SJCRH30 (cell line): ENCODE measurements around the gene ATAD3B. TPM values are rescaled to one million over a fixed set of nuclear protein-coding genes. Genes with fewer than 3 reads are reported as not detected.
"Not testable (repeated sequence)": the region's sequence is repeated elsewhere in the genome, so short reads cannot be mapped to it uniquely, and the experiment has no call there.

ENCODE experiments used
- DNase-seq, 2 experiments: peaks; one replicate each; pipeline ENCODE4 v3.0.0-alpha.2; 2015 to 2020
- H3K27ac ChIP-seq: fragments of 250-450 bp; sonication (Bioruptor Pico); 2 replicates; pipeline ENCODE4 v1.5.1; 2020; ENCODE audit warnings: mild to moderate bottlenecking, moderate library complexity
- H3K27me3 ChIP-seq: fragments of 250-450 bp; sonication (Bioruptor Pico); 2 replicates; pipeline ENCODE4 v1.5.1; 2020; ENCODE audit warnings: mild to moderate bottlenecking, moderate library complexity
- H3K36me3 ChIP-seq: fragments of 250-450 bp; sonication (Bioruptor Pico); 2 replicates; pipeline ENCODE4 v1.5.1; 2020; ENCODE audit warnings: mild to moderate bottlenecking, moderate library complexity
- H3K4me1 ChIP-seq: fragments of 250-450 bp; sonication (Bioruptor Pico); 2 replicates; pipeline ENCODE4 v1.5.1; 2020; ENCODE audit warnings: mild to moderate bottlenecking, moderate library complexity
- H3K4me3 ChIP-seq: fragments of 250-450 bp; sonication (Bioruptor Pico); 2 replicates; pipeline ENCODE4 v1.5.1; 2020; ENCODE audit warnings: mild to moderate bottlenecking, moderate library complexity
- H3K9me3 ChIP-seq: fragments of 250-450 bp; sonication (Bioruptor Pico); replicated peaks from 2 replicates; pipeline ENCODE4 v1.5.1; 2020; ENCODE audit warnings: mild to moderate bottlenecking, moderate library complexity
- total RNA-seq: library from RNA; depleted of rRNA; stranded (reverse); fragments of >200 nt; shearing (Covaris generic); gene quantifications from 2 replicates; pipeline ENCODE4 v1.2.3, GENCODE V29; 2014

ATAD3B gene
- total RNA-seq, 1 experiment from 2014 or later, result 55.5 TPM

DNA sequence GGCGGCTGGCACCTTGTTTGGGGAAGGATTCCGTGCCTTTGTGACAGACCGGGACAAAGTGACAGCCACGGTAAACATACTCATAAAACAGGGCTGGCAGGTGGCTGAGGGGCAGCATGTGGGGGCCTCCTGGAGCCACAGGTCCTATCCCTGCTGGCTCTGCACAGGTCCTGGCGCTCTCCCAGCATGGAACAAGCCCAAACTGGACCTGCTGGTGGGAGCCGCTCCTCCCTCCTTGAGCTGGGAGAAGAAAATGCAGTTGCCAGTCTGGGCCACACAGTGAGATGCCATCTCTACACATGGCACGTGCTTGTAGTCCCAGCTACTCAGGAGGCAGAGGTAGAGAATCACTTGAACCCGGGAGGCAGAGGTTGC, 19.2 kb upstream of the ATAD3B start:
- not testable (repeated sequence) for H3K4me3 ChIP-seq, H3K4me1 ChIP-seq, H3K9me3 ChIP-seq, H3K27ac ChIP-seq, DNase-seq, H3K36me3 ChIP-seq
- H3K27me3 ChIP-seq, result peaks cover 35% of the 10 kb centered on the region; the same call in 1 of the 2 replicates

DNA sequence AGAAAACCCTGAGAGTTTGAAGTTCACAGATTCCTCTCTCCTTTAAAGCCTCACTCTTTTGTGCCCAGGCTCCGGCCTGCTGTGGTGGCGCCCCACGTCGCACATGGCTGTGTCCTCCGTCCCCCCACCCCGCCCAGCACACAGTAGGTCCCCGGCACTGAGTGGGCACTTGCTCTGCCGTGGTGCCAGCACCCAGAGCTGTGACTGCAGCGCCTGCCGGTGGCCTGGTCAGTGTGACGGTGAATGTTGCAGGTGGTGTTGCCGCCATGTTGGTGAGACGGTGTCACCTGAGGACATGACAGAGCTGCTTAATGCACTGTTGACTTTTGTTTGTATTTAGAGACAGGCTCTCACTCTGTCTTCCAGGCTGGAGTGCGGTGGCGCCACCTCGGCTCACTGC, 18.7 kb upstream of the ATAD3B start:
- DNase-seq, result no peak
- Histone ChIP-seq H3K4me3 (no peak overlapping the region), H3K36me3 (no peaks in the 10 kb centered on the region), H3K4me1 (no peaks in the 10 kb centered on the region), H3K27me3 (peaks cover 39% of the 10 kb centered on the region), H3K27ac (no peak overlapping the region), H3K9me3 (no peaks in the 10 kb centered on the region; the same call in 1 of the 2 replicates)

DNA sequence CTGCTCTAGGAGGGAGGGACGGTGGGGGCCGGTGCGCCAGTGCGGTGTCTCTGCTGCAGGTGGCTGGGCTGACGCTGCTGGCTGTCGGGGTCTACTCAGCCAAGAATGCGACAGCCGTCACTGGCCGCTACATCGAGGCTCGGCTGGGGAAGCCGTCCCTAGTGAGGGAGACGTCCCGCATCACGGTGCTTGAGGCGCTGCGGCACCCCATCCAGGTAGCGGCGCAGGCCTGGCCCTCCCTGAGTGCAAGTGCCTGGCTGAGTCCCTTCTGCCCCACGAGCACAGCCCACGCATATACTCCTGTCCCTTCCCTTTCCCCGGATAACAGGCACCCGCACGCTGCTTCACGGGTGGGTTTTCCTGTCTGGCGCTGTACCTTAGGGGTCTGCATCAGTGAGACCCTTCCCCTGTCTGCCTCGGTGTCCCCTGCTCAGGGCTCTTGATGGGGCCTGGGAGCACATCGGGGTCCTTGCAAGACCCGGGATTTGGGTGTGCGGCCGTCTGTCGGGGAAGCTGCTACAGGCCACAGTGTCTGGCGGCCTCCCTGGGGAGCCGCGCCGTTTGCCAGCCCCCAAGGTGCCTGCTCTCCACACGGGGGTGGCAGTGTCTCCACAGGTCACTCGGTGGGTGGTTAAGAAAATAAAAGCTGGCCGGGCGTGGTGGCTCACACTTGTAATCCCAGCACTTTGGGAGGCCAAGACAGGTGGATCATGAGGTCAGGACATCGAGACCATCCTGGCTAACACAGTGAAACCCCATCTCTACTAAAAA, 17.1 kb upstream of the ATAD3B start:
- not testable (repeated sequence) for H3K27ac ChIP-seq, H3K4me3 ChIP-seq
- peaks cover 30% of the 10 kb centered on the region for H3K27me3 ChIP-seq

DNA sequence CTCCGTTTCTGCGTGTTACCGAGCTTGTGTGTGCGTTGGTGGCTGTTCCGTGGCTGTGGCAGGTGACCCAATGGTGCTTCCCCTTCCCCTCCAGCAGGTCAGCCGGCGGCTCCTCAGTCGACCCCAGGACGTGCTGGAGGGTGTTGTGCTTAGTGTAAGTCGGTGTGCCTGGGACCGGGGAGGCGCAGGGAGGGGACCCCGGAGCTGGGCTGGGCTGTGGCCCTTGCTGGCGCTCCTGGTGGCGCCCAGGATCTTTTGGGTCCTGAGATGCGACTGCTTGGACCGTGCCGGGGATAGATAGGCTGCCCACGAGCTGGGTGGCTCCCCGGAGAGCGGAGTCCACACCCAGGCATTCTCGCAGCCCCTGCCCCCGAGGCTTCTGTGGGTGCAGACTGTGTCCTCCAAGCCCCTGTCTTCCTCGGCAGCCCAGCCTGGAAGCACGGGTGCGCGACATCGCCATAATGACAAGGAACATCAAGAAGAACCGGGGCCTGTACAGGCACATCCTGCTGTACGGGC, 16.1 kb upstream of the ATAD3B start:
- Histone ChIP-seq H3K36me3 (no peaks in the 10 kb centered on the region), H3K4me3 (no peak overlapping the region), H3K4me1 (no peaks in the 10 kb centered on the region)

More for the DNA sequence above, 17.1 kb upstream of the ATAD3B start:
- DNase-seq, H3K4me1 ChIP-seq, H3K36me3 ChIP-seq, H3K9me3 ChIP-seq: not testable (repeated sequence)

DNA sequence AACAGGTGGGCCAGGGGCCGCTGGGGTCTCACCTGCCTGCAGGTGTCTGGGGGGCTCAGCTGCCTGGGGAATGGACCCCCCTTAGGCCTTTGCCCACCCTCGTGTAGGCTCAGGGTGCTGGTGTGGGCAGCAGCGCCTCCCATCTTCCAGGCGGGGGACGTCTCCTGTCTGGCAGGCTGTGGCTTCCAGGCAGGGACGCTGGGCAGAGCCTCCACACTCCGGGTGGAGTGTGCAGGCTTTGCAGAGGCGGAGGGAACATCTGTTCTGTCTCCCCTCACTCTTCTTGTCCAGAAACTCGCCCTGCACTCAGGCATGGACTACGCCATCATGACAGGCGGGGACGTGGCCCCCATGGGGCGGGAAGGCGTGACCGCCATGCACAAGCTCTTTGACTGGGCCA, 15.6 kb upstream of the ATAD3B start:
- peaks cover 31% of the 10 kb centered on the region for H3K27me3 ChIP-seq
- H3K4me3 ChIP-seq, DNase-seq, H3K9me3 ChIP-seq, H3K27ac ChIP-seq, H3K36me3 ChIP-seq, H3K4me1 ChIP-seq: not testable (repeated sequence)

More for the DNA sequence above, 16.1 kb upstream of the ATAD3B start:
- no peaks in the 10 kb centered on the region for H3K9me3 ChIP-seq
- H3K27me3 ChIP-seq, result peaks cover 28% of the 10 kb centered on the region
- no peak for DNase-seq
- no peak overlapping the region for H3K27ac ChIP-seq

DNA sequence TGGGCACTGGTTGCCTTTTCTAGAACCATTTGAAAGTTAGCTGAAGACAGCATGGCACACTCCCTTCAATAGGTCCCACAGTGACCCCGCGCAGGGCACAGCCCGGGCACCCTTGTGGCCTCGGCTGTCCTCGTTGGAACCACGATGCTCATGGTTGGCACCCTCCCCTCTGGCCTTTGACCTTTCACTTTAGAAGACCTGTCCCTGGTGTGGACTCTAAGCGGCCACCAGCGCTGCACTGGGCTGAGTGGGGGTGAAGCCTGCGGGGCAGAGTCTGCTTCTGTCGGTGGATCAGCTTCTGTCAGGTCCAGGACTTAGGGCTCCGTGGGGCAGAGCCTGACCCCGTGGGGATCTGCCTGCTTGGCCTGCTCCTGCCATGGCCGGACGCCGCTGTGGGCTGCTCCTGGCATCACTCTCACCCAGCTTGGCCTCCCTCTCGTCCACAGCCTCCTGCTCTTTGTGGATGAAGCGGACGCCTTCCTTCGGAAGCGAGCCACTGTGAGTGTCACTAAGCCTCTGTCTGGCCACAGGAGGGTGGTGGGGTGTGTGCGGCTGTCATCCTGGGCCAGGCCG, 14.8 kb upstream of the ATAD3B start:
- not testable (repeated sequence) for H3K36me3 ChIP-seq

DNA sequence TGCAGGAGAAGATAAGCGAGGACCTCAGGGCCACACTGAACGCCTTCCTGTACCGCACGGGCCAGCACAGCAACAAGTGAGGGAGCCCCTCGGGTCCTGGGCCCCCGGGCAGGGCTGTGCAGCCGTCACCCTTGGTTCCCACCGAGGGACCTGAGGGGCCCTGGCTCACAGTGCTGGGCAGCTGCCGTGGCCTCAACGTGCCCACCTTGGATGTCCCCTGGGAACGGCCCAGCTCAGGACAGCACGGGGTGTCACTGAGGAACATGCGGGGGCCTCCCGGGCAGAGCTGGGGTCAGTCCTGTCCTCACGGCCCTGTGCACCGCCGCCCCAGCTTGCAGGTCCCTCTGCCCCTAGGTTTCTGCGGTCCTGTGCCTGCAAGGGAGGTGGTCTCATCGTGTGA, 12.4 kb upstream of the ATAD3B start:
- not testable (repeated sequence) for H3K36me3 ChIP-seq, DNase-seq, H3K27ac ChIP-seq, H3K9me3 ChIP-seq, H3K4me3 ChIP-seq
- H3K27me3 ChIP-seq, result peaks cover 41% of the 10 kb centered on the region
- H3K4me1 ChIP-seq, result peaks cover 19% of the 10 kb centered on the region

More for the DNA sequence above, 14.8 kb upstream of the ATAD3B start:
- H3K27ac ChIP-seq, H3K4me1 ChIP-seq, H3K4me3 ChIP-seq, H3K9me3 ChIP-seq, DNase-seq: not testable (repeated sequence)
- H3K27me3 ChIP-seq, result peaks cover 32% of the 10 kb centered on the region

DNA sequence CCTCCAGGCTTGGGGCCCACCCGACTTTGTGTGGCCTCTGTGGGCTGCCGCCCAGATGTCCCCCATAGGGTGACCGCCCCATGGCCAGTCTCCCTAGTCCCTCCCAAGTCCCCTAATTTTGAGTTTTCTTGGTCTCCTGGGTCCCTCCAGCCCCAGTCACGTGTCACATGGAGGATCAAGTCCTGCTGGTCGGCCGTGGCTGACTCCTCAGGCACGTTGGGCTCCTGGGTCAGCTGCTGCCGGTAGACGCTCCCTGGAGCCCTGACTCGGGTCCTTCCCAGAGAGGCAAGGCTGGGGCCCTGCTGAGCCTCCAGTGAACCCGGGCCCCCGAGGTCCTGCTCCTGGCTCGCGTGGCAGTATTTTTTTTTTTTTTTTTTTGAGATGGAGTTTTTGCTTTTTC, 11.9 kb upstream of the ATAD3B start:
- Histone ChIP-seq H3K4me1 (peaks cover 19% of the 10 kb centered on the region), H3K27me3 (peaks cover 39% of the 10 kb centered on the region)
- H3K9me3 ChIP-seq, DNase-seq, H3K4me3 ChIP-seq, H3K27ac ChIP-seq, H3K36me3 ChIP-seq: not testable (repeated sequence)

DNA sequence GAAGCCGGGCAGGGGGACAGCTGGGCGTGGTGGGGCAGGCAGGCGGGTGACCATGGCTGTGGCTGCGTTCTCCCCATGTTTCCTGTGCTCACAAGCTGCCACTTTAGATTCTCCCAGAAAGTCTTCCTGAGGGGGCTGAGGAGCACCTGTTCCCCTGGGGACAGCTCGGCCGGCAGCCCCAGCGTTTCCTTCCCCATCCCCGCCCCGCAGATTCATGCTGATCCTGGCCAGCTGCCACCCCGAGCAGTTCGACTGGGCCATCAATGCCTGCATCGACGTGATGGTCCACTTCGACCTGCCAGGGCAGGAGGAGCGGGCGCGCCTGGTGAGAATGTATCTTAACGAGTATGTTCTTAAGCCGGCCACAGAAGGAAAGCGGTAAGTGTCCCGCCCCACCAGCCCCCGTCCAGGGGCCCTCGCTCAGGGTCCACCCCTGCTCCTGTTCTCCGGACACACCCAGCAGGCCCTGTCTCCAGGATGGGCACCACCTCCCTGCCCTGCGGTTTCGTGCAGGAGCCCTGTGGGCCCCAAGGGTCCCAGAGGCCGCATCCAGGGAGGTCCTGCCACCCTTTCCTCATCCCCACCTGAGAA, 10.9 kb upstream of the ATAD3B start:
- H3K4me1 ChIP-seq, result peaks cover 19% of the 10 kb centered on the region
- peaks cover 39% of the 10 kb centered on the region for H3K27me3 ChIP-seq
- H3K4me3 ChIP-seq, result no peak overlapping the region
- H3K36me3 ChIP-seq, result no peaks in the 10 kb centered on the region
- 0 out of 2 replicates have a peak, but pooled peaks cover under 1% of the 10 kb centered on the region for H3K9me3 ChIP-seq
- DNase-seq, result peak; percentile 33 to 50
- no peak overlapping the region for H3K27ac ChIP-seq

DNA sequence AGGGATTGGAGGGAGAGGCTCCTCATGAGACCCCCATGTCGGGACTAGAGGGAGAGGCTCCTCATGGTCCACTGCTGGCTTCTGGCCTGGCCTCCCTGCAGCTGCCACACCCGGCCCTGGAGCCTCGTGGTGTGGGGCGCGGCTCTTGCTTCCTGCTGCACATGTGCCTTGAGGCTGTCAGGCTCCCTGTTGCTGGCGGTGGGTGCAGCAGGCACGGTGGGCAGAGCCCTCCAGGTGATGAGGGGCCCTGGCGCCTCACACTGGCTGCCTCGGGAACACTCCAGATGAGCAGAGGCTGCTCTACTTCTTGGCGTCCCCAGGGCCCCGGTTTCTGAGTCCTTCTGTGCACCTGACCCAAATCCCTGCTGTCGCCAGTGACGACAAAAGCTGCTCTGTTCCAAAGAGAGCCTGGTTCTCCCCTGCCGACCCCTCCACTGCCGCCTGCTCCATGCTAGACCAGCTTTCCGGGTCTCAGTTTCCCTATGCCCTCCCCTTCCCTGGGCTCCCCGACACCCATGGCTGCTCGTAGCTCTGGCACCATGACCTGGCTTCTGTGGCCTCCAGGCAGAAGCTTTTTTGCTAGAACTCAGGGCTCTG, 9.7 kb upstream of the ATAD3B start:
- H3K9me3 ChIP-seq, result 0 out of 2 replicates have a peak, but pooled peaks cover 6% of the 10 kb centered on the region
- peaks cover 37% of the 10 kb centered on the region for H3K27me3 ChIP-seq
- no peak overlapping the region for H3K4me3 ChIP-seq
- peaks cover 2% of the 10 kb centered on the region; the same call in 1 of the 2 replicates for H3K36me3 ChIP-seq
- DNase-seq, result peak; percentile 48
- no peak overlapping the region for H3K27ac ChIP-seq
- peaks cover 19% of the 10 kb centered on the region for H3K4me1 ChIP-seq

DNA sequence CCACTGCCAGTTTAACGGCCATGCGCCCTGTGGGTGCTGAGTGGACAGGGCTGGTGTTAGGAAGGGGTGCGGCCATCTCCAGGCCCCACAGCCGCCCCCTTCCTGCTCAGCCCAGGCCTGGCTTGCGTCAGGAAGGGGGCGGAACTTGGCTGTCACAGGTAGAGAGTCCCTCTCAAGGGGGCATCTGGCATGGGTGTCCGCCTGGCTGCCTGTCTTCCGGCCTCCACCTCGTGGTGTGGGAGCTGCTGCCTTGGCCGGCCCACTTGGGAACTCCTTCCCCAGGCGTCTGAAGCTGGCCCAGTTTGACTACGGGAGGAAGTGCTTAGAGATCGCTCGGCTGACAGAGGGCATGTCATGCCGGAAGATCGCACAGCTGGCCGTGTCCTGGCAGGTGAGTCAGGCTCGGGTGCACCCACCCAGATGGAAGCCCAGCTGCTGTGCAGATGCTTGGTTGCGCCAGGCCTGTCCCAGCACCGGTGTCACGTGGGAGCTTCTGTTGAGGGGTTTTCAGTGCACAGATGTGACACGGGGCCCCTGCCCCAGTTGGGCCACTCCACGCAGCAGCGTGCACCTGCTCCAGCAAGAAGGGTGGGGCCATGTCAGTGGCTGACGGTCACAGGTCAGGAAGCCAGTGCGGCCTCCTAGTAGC, 9.1 kb upstream of the ATAD3B start:
- peak; percentile 43 to 50 for DNase-seq
- H3K4me1 ChIP-seq, result peaks cover 19% of the 10 kb centered on the region
- 0 out of 2 replicates have a peak, but pooled peaks cover 6% of the 10 kb centered on the region for H3K9me3 ChIP-seq
- H3K36me3 ChIP-seq, result peaks cover 2% of the 10 kb centered on the region; the same call in 1 of the 2 replicates
- H3K27ac ChIP-seq, result no peak overlapping the region
- peaks cover 33% of the 10 kb centered on the region for H3K27me3 ChIP-seq
- H3K4me3 ChIP-seq, result peak overlapping the region; percentile 14; the same call in 1 of the 2 replicates

DNA sequence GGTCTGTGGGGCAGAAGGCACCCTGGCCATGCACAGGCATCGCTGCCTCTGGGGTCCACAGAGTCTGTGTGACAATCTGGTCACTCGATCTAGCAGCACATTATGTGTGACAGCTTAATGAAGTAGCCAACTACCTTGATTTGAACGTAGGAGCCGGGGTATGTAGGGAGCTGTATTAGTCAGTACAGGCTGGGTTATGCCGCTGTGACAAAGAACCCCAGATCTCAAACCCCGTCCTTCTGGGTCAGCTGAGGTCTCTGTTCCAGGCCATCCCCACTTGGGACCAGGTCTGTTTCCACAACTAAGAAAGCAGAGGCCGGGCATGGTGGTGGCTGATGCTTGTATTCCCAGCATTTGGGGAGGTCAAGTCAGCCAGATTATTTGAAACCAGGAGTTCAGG, 8.3 kb upstream of the ATAD3B start:
- DNase-seq, result no peak
- Histone ChIP-seq H3K27ac (no peak overlapping the region), H3K36me3 (peaks cover 2% of the 10 kb centered on the region; the same call in 1 of the 2 replicates), H3K4me3 (no peak overlapping the region), H3K27me3 (peaks cover 27% of the 10 kb centered on the region), H3K4me1 (peaks cover 19% of the 10 kb centered on the region), H3K9me3 (0 out of 2 replicates have a peak, but pooled peaks cover 6% of the 10 kb centered on the region)

DNA sequence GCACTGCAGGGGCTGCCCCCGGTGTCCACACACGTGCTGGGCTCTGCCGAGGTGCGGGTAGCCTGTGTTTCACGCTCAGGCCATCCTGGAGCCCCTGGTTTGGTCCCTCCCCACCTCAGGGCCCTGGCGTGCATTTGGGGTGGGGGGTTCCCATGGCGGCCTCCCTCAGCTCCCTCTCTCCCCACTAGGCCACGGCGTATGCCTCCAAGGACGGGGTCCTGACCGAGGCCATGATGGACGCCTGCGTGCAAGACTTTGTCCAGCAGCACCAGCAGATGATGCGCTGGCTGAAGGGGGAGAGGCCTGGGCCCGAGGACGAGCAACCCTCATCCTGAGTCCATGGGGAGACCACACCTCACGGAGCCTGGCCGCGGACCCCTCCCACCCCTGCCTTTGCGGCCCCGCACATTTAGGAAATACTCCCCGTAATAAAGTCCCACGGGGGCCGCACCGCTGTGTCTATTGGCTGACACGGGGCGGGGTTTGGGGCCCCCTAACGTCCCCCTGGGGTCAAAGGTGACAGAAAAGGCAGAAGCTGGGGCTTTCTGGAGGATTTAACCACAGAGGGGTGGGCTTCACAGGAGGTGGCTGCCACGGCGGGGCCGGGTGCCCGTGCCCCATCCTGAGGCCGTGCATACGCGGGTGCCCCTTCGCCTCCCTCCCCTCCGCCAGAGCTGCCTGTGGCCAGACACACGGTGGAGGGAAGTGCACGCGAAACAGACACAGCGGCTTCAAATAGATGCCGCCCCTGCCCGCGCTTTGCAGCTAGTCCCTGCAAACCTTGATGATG, 3.2 kb upstream of the ATAD3B start:
- not testable (repeated sequence) for H3K27ac ChIP-seq, H3K36me3 ChIP-seq, H3K27me3 ChIP-seq, DNase-seq, H3K4me1 ChIP-seq, H3K4me3 ChIP-seq, H3K9me3 ChIP-seq
